DMS 273 (cell line): ENCODE data around the gene JAK3.
A peak's percentile ranks its signal among the peaks of the same experiment; 100 is the strongest.
"Not testable (repeated sequence)": the region's sequence is repeated elsewhere in the genome, so short reads cannot be mapped to it uniquely, and the experiment has no call there.

ENCODE experiments used
- DNase-seq: peaks from one replicate; lab custom pipeline; 2025; ENCODE audit not compliant: unreplicated experiment; lab: John Stamatoyannopoulos, UW

JAK3 gene

DNA sequence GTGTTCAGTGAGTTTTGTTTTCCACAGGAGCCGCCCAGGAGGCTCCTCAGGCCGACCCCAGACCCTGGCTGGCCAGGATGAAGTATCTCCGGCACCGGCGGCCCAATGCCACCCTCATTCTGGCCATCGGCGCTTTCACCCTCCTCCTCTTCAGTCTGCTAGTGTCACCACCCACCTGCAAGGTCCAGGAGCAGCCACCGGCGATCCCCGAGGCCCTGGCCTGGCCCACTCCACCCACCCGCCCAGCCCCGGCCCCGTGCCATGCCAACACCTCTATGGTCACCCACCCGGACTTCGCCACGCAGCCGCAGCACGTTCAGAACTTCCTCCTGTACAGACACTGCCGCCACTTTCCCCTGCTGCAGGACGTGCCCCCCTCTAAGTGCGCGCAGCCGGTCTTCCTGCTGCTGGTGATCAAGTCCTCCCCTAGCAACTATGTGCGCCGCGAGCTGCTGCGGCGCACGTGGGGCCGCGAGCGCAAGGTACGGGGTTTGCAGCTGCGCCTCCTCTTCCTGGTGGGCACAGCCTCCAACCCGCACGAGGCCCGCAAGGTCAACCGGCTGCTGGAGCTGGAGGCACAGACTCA is 40.0 kb downstream of the JAK3 start:
- DNase-seq = no peak

DNA sequence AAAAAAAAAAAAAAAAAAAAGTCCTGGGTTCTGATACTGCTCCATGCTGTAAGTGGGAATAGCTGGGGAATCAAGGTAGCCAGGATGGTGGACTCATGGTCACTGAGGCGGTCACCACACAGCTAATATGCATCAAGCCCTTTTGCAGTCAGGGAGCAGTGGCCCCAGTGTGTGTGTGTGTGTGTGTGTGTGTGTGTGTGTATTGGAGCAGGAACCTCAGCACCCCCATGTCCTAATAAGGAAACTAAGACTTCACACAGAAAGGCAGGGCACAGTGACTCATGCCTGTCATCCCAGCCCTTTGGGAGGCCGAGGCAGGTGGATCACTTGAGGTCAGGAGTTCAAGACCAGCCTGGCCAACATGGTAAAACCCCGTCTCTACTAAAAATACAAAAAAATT is 40.8 kb downstream of the JAK3 start:
- DNase-seq = no peak

DNA sequence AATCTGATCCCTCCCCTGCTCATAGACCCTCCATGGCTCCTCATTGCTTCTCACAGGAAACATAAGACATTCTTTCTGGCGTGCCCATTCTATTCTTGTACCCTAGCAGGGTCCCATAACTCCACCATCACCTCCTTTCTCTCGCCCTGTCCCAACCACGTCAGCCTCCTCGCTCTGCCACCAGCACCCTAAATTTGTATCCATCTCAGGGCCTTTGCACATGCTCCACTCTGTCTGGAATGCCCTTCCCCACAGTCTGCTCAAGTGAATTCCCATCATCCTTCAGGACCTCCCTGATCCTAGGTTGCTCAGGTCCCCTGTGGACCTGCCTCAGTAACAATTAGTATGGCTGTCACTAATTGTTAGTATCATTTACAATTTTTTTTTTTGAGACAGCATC is 42.4 kb downstream of the JAK3 start:
- DNase-seq = no peak

DNA sequence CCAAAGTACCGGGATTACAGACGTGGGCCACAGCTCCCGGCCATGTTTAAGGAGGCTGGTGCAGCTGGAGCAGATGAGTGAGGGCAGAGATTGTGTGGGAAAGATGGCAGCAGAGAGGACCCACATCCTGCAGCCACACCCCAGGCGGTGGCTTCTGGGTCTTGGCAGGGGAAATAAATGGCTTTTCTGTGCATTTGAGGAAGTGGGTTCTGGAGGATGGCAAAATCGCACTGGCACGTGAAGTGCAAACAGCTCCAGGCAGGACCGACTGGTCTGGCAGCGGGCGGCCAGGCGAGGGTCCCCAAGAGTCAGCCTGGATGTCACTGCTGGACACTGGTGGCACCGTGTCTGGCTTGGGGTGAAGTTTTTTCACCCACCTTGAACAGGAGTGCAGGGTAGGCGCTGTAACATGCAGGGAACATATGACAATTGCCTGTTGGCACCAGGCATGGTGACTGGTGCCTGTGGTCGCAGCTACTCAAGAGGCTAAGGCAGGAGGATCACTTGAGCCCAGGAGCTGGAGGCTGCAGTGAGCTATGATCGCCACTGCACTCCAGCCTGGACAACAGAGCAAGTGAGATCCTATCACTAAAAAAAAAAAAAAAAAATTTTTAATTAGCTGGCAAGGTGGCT is 44.4 kb downstream of the JAK3 start:
- no peak for DNase-seq

DNA sequence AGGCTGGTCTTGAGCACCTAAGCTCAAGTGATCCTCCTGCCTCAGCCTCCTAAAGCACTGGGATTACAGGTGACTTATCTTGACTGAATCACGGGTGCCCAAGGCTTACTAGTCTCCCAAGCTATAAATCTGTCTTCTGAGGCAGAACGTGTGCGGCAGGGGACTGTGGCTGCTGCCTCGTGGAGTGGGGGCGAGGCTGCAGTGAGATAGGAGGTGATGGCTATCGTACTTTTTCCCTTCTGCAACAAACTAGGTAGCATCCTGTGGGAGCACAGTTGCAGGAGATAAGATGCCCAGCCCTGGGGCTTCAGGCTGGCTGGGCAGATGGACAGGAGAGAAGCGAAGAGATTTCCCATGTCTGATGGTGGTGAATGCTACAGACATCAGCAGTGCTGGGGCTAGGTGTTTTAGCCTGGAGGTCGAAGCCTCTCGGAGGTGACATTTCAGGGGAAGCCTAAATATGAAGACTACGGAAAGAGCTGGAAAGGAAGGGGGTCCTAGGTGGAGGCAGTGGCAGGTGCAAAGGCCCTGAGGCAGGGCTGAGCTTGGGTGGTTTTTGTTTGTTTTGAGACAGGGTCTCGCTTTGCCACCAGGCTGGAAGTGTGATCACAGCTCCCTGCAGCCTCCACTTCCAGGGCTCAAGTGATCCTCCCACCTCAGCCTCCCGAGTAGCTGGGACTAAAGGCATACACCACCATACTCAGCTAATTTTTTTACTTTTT is 45.5 kb downstream of the JAK3 start:
- no peak for DNase-seq

DNA sequence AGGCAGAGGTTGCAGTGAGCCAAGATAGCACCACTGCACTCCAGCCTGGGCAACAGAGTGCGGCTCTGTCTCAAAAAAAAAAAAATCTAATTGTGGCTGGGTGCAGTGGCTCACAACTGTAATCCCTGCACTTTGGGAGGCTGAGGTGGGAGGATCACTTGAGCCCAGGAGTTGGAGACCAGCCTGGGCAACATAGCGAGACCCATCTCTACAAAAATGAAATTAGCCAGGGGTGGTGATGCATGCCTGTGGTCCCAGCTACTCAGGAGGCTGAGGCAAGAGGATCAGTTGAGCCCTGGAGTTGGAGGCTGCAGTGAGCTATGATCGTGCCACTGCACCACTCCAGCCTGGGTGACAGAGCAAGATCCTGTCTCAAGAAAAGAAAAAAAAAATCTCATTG is 49.2 kb downstream of the JAK3 start:
- not testable (repeated sequence) for DNase-seq

DNA sequence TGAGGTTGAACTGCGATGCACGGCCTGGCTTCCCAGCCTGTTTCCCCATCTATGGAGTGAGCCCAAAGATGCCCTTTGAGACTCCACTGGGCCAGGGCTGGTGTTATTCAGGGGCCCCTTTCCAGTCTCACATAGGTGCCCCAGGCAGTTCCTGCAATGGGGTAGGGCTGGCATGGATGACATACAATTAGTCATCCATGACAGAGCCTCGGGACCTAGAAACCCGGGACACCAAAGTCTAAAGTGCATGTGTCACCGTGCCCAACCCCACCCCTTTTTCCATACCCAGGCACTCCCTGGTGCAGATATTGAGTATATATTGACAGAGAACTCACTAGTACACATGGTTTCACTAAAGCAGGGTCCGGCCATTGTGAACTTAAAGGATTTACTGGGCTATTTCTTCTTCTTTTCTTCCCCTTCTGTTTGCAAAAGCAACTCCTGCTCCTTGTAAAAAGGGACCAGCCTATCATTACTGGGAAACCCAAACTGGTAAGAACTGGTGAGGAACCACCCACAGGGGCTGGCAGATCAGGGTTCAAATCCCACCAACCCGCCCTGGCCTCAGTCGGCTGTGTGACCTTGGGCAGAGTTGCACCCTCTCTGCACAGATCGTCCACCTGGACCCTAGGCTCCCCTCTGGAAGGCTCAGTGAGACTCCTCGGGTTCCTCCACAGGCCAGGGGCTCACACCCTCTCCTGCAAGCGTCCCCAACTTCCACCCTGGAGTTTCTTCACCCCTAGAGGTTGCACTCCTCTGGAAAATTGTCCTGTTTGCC is 50.2 kb downstream of the JAK3 start:
- DNase-seq = no peak

DNA sequence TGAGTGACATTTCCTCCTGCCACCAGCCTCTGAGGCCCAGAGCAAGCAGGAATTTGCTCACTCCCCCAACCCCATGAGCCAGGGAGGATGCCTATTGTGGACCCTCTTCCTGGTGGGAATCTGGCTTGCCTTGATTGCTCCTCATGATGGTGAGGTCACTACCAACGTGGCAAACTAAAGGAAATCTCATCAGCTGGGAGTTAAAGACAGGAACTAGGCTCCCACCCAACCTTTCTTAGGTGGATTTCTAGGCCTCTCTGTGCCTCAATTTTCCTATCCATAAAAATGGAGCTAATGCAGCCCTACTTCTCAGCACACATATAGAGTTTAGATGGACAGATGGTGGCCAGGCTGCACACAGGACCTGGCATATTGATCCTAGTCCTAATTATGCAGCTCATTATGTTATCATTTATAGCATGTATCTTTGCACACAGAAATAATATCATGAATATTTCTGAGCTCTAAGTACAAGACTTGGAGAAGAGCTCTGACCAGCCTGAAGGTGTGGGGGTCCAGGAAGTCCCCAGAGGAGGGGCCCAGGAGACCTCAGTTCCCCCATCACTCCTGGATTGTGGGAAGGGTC is 50.9 kb downstream of the JAK3 start:
- no peak for DNase-seq

DNA sequence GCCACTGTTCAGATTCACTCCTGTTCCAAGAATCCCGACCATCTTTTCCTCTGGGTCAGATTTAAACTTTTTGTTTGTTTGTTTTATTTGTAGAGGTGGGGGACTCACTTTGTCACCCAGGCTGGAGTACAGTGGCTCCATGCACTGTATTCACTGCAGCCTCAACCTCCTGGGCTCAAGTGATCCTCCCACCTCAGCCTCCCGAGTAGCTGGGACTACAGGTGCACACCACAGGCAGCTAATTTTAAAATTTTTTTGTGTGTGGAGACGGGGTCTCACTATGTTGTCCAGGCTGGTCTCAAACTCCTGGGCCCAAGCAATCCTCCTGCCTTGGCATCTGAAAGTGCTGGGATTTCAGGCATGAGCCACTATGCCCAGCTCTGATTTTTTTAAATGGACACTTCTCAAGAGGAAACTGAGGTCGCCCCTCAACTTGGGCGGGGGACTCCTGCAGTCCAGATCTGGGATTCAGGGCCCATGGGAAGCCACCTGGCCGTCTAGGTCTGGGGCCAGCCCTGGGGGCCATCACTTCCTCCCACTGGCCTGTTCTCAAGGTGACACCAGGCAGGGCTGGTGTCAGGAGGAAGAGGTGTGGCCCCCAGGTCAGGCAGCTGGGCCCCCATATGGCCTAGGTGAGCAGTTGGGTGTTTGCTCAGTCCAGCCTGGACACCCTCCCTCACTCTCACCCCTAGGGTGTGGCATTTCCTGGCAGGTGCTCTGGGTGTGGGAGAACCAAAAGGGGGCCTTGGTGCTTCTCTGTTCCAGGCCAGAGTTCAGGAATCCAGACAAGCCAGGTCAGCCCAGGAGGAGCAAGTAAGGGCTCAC is 51.6 kb downstream of the JAK3 start:
- DNase-seq = no peak

DNA sequence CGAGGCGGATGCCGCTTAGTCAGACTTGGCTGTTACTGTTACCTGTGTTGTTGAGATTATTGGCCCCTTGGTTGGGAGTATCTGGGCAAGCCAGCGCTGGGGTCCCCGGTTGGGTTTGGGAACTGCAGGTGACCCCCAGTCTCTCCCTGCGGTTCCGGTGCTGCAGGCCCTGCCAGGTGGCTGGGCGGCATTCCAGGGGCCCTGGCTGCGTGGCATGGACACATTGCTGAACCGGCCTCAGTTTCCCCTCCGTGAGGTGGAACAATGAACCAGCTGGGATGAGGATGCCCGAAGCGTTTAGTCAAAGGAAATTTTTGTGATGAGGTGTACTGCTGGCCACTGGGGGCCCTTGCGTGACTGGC is 52.3 kb downstream of the JAK3 start:
- no peak for DNase-seq

DNA sequence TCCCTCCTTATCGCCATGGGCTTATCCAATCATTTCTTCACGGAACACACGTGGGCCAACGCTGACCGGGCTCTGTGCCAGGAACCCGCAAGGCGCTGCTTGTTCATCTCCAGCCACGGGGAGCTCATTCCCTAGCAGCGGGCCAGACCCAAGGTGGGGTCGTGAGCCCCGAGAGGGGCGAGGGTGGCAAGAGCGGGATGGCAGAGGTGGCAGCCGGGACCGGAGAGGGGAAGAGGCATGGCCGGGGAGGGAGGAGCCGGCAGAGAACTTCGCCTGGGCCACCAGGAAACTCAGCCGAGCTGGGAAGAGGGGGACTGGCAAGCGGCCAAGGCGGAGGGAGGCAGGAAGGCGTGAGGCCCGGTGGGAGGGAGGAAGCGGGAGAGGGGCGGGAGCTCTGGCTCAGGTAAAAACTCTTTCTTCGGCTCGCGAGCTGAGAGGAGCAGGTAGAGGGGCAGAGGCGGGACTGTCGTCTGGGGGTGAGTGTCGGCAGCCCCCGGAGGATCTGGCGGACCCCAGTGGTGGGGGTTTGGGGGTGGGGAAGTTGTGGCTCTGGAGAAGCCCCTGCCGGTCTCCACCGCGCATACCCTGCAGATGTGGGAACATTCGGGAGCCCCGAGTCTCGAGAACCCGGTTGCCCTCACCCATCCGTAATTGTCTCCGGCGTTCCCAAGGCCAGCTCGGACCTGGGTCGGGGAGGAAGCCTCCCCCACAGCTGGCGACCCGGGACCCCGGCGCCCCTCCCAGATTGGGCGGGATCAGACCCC is 52.9 kb downstream of the JAK3 start, which contains the start of gene B3GNT3:
TSS of gene B3GNT3 (plus strand) at position 408 of the 764 bp plus-strand sequence. CDS start 12,670 bp downstream, outside the sequence.
- DNase-seq = peak; percentile 70

DNA sequence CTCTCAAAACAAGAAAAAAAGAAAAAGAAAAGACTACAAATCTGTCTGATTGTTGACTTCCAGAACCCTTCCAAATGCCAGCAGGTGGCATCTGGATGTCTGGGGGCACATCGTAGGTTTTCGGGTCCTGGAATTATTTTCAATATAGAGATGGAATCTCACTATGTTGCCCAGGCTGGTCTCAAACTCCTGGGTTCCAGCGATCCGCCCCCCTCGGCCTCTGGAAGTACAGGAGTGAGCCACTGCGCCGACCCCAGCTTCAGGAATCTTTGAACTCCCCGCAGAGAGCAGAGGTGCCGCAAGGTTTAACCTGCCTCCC is 53.4 kb downstream of the JAK3 start:
- no peak for DNase-seq

DNA sequence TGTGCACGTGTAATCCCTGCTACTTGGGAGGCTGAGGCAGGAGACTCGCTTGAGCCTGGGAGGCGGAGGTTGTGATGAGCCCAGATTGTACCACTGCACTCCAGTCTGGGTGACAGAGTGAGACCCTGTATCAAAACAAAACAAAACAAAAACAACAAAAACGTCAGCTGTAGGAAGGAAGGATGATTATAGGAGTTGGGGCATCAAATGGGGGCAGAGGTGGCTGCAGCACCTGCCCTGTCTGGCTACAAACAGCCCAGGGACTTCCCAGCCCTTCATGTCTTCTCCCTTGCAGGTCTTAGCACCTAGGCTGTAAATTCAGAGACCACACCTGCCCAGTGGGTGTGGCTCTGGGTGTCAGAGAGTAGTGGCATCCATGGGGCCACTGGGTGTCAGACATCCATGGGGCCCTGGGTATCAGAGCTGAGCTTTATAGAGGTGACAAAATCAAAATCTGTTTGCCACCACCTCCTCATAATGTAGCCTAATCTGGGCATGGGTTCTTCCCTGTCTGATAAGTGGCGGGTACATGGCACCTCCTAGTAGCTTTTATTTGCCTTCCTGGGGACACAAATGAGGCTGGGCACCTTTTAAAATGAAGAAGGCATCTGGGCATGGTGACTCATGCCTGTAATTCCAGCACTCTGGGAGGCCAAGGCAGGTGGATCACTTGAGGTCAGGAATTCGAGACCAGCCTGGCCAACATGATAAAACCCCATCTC is 57.6 kb downstream of the JAK3 start:
- DNase-seq = no peak

DNA sequence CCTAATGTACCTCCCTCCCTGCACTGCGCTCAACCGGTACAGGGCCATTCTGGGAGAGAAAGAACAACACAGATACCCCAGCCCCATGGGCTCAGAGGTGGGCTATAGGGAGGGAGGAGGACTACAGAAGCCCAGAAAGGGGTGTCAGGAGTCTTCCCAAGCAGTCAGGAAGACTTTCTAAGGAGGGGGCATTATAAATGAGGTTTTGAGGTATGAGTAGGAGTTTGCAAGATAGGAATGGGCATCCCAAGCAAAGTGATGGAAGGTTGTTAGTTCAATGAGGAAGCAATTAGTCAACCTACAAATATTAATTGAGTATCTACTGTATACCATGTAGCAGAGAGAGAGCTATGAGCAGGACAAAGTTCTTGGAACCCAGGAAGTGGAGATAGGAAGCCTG is 59.1 kb downstream of the JAK3 start:
- no peak for DNase-seq

DNA sequence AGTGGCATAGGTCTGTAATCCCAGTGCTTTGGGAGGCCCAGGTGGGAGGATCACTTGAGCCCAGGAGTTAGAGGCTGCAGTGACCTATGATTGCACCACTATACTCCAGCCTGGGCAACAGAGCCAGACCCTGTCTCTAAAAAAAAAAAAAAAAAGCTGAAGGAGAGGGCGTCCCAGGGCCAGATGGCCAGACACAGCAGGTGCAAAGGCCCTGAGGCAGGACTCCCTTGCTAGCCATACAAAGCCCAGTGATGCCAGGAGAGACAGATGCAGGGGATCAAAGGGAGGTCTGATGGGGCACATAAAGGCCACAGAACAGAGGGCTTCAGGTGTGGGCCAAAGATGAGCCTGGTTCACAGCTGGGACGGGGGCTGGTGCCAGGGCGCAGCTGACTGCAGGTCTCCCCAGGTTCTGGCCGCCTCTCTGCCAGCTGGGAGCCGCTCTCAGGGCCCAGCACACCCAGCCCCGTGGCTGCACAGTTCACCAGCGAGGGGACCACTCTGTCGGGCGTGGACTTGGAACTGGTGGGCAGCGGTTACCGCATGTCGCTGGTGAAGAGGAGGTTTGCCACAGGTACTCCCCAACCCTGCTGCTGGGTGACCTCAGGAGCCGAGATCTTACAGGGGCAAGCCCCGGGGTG is 60.4 kb downstream of the JAK3 start:
- peak; percentile 30 for DNase-seq

DNA sequence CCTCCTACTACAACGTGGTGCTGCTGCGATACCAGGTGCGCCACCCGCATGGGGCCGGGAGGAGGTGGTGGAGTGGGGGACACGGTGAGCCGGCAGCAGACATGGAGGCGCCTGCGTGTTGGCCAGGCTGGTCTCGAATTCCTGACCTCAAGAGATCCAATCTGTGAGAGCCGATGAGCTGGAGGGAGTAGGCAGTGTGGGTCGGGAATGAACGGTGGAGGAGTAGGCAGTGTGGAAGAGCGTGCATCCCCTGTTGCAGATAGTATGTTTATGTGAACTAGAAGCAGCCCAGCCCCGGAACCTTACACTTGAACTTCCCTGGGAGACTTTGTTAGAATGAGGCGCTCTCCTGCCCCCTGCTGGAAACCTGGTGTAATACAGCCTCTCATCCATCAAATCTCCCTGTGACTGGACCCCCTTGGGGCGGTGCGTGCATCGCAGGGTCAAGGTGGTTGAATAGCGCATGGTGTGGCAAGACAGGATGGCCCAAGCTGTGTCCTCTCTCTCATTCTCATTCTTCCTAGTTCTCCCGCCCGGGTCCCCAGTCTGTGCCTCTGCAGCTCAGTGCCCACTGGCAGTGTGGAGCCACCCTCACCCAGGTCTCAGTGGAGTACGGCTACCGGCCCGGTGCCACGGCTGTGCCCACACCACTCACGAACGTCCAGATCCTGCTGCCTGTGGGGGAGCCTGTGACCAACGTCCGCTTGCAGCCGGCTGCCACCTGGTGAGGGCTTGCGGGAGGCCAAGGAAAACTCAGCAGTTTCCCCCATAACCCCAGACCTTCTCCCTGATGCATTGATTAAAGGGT is 63.4 kb downstream of the JAK3 start:
- peak; percentile 90 for DNase-seq

DNA sequence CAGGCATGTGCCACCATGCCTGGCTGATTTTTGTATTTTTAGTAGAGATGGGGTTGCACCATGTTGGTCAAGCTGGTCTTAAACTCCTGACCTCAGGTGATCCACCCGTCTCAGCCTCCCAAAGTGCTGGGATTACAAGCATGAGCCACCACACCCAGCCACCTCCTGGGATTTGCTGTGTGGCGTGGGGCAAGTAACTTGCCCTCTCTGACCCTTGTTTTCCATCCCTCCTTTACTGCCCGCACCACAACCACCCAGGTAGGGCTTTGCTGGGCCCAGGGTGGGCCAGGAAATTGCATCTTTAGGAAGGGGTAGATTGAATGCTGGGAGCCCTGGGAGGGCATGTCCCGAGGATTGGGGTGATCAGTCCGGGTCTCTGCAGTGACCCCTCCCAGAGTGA is 64.1 kb downstream of the JAK3 start:
- DNase-seq = not testable (repeated sequence)

DNA sequence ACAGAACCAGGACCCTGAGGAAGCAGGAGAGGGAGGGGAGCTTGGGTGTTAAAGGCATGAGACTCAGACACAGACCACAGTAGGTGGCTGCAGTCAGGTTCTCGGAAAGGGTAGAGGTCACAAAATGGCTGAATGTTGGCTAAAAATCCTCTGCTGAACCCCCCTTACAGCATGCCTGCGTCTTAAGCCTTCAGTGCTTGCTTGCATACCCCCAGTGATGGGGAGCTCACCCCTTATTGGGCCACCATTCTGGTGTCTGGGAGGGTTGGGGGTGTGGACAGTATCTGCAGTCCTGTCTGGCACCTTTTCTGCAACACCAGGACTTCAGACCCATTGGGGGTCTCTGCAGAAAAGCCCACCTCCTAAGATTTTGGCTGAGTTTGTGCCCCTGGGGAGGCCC is 67.0 kb downstream of the JAK3 start:
- DNase-seq = no peak
